ENCODE data around the gene GORAB. TPM values are rescaled to one million over a fixed set of nuclear protein-coding genes. Genes with fewer than 3 reads are reported as not detected.

The GORAB gene
- total and polyA plus RNA-seq, 4 donors = 7.6 to 17.3 (median 11.9) TPM

DNA sequence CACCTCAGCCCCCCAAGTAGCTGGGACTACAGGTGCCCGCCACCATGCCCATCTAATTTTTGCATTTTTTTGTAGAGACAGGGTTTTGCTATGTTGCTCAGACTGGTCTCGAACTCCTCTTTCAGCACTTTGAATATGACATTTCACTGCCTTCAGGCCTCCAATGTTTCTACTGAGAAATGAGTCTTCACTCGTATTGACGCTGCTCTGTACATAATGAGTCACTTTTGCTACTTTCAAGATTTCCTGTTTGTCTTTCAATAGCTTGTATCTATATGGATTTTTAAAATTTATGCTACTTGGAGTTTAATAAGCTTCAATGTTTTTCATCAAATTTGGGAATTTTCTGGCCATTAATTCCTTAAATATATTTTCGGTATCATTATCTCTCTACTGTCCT is 64.7 kb downstream of the GORAB start:
- Histone ChIP-seq H3K4me3 (no peak overlapping the region), H3K36me3 (ENCODE audit: control insufficient read depth in 4 of 4, insufficient read depth in 4 of 4, low read length in 4 of 4) (no peaks in the 10 kb centered on the region), H3K27me3 (ENCODE audit: control insufficient read depth in 3 of 3, insufficient read depth in 3 of 3, low read length in 2 of 3) (no peaks in the 10 kb centered on the region), H3K9me3 (ENCODE audit: control insufficient read depth in 4 of 4, insufficient read depth in 3 of 4, low read length in 3 of 4) (peaks cover 0 to 9% (median under 1%) of the 10 kb centered on the region in 4 donors), H3K27ac (ENCODE audit: low read depth in 1 of 2, low read length in 1 of 2) (no peak overlapping the region), H3K9ac (ENCODE audit: insufficient read depth in 1 of 2, low read length in 2 of 2) (no peak overlapping the region), H3K4me1 (ENCODE audit: control insufficient read depth in 5 of 5, insufficient read depth in 5 of 5, low read length in 5 of 5) (no peaks in the 10 kb centered on the region)
- WGBS, 2 donors = 87 to 93% methylated on average over 5 of the region's 5 CpGs
- TF ChIP-seq, protein P1, sequence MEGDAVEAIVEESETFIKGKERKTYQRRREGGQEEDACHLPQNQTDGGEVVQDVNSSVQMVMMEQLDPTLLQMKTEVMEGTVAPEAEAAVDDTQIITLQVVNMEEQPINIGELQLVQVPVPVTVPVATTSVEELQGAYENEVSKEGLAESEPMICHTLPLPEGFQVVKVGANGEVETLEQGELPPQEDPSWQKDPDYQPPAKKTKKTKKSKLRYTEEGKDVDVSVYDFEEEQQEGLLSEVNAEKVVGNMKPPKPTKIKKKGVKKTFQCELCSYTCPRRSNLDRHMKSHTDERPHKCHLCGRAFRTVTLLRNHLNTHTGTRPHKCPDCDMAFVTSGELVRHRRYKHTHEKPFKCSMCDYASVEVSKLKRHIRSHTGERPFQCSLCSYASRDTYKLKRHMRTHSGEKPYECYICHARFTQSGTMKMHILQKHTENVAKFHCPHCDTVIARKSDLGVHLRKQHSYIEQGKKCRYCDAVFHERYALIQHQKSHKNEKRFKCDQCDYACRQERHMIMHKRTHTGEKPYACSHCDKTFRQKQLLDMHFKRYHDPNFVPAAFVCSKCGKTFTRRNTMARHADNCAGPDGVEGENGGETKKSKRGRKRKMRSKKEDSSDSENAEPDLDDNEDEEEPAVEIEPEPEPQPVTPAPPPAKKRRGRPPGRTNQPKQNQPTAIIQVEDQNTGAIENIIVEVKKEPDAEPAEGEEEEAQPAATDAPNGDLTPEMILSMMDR (IDR thresholded peaks at IDR 0.05; ENCODE audit: control extremely low read depth, extremely low read depth) = no peak
- ATAC-seq (ENCODE audit: insufficient read depth, low FRiP score) = no peak
- no peak for DNase-seq

DNA sequence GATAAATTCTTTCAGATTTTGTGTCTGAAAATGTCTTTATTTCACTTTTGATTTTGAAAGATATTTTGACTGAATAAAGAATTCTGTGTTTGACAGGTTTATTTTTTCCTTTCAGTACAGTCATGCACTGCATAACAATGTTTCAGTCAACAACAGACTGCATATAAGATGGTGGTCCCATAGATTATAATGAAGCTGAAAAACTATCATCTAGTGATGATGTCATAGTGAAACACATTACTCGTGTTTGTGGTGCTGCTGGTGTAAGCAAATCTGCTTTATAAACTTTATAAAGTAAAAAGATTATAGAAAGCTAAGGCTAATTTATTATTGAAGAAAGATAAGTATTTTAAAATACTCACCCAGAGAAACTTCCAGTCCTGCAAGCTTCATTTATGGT is 66.7 kb downstream of the GORAB start:
- TF ChIP-seq, protein P1 (IDR thresholded peaks at IDR 0.05; ENCODE audit: control extremely low read depth, extremely low read depth) = no peak
- Histone ChIP-seq H3K9me3 (ENCODE audit: control insufficient read depth in 4 of 4, insufficient read depth in 3 of 4, low read length in 3 of 4) (peaks cover 0 to 11% (median 2%) of the 10 kb centered on the region in 4 donors), H3K27me3 (ENCODE audit: control insufficient read depth in 3 of 3, insufficient read depth in 3 of 3, low read length in 2 of 3) (no peaks in the 10 kb centered on the region), H3K36me3 (ENCODE audit: control insufficient read depth in 4 of 4, insufficient read depth in 4 of 4, low read length in 4 of 4) (no peaks in the 10 kb centered on the region), H3K9ac (ENCODE audit: insufficient read depth in 1 of 2, low read length in 2 of 2) (no peak overlapping the region), H3K4me1 (ENCODE audit: control insufficient read depth in 5 of 5, insufficient read depth in 5 of 5, low read length in 5 of 5) (no peaks in the 10 kb centered on the region), H3K4me3 (no peak overlapping the region), H3K27ac (ENCODE audit: low read depth in 1 of 2, low read length in 1 of 2) (no peak overlapping the region)
- 75 to 78% methylated on average over 1 of the region's 1 CpG for WGBS, 2 donors
- ATAC-seq (ENCODE audit: insufficient read depth, low FRiP score) (no peak), DNase-seq (no peak)

DNA sequence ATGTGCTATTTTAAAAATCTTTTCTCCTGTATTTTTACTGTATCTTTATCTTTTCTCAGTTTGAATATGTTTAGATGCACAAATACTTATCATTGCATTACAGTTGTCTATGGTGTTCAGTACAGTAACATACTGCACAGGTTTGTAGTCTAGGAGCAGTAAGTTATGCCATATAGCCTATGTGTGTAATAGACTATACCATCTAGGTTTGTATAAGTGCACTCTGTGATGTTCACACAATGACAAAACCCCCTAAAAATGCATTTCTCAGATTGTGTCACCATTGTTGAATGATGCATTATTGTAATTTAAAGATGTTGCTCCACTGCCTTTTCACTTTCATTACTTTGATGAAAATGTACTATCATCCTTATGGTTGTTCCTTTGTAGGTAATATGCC is 67.1 kb downstream of the GORAB start:
- no peak for ATAC-seq (ENCODE audit: insufficient read depth, low FRiP score)
- Histone ChIP-seq H3K27me3 (ENCODE audit: control insufficient read depth in 3 of 3, insufficient read depth in 3 of 3, low read length in 2 of 3) (no peaks in the 10 kb centered on the region), H3K27ac (ENCODE audit: low read depth in 1 of 2, low read length in 1 of 2) (no peak overlapping the region), H3K9me3 (ENCODE audit: control insufficient read depth in 4 of 4, insufficient read depth in 3 of 4, low read length in 3 of 4) (peaks cover 0 to 11% (median 2%) of the 10 kb centered on the region in 4 donors), H3K4me1 (ENCODE audit: control insufficient read depth in 5 of 5, insufficient read depth in 5 of 5, low read length in 5 of 5) (no peaks in the 10 kb centered on the region), H3K36me3 (ENCODE audit: control insufficient read depth in 4 of 4, insufficient read depth in 4 of 4, low read length in 4 of 4) (no peaks in the 10 kb centered on the region), H3K4me3 (no peak overlapping the region), H3K9ac (ENCODE audit: insufficient read depth in 1 of 2, low read length in 2 of 2) (no peak overlapping the region)
- TF ChIP-seq, protein P1 (IDR thresholded peaks at IDR 0.05; ENCODE audit: control extremely low read depth, extremely low read depth) = no peak
- no peak for DNase-seq

DNA sequence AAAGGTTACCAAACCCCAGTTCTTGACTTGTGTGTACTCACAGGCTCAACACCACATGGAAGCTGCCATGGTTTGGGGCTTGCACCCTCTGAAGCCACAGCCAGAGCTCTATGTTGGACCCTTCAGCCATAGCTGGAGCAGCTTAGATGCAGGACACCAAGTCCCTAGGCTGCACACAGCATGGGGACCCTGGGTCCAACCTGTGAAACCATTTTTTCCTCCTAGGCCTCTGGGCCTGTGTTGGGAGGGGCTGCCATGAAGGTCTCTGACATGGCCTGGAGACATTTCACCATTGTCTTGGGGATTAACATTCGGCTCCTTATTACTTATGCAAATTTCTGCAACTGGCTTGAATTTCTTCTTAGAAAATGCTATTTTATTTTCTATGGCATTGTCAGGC is 69.9 kb downstream of the GORAB start:
- H3K9ac ChIP-seq (ENCODE audit: insufficient read depth in 1 of 2, low read length in 2 of 2) = no peak overlapping the region
- H3K9me3 ChIP-seq (ENCODE audit: control insufficient read depth in 4 of 4, insufficient read depth in 3 of 4, low read length in 3 of 4) = peaks cover 0 to 9% (median 2%) of the 10 kb centered on the region in 4 donors
- no peaks in the 10 kb centered on the region for H3K4me1 ChIP-seq (ENCODE audit: control insufficient read depth in 5 of 5, insufficient read depth in 5 of 5, low read length in 5 of 5)
- H3K36me3 ChIP-seq (ENCODE audit: control insufficient read depth in 4 of 4, insufficient read depth in 4 of 4, low read length in 4 of 4) = no peaks in the 10 kb centered on the region
- WGBS, 2 donors = 79 to 91% methylated on average over 1 of the region's 1 CpG
- TF ChIP-seq, protein P1 (IDR thresholded peaks at IDR 0.05; ENCODE audit: control extremely low read depth, extremely low read depth) = no peak
- no peak overlapping the region for H3K27ac ChIP-seq (ENCODE audit: low read depth in 1 of 2, low read length in 1 of 2)
- DNase-seq (no peak), ATAC-seq (ENCODE audit: insufficient read depth, low FRiP score) (no peak)
- no peak overlapping the region for H3K4me3 ChIP-seq
- H3K27me3 ChIP-seq (ENCODE audit: control insufficient read depth in 3 of 3, insufficient read depth in 3 of 3, low read length in 2 of 3) = no peaks in the 10 kb centered on the region
